Kidney epithelial cell (primary cell): ENCODE results near the gene WDR41. TPM values are rescaled to one million over a fixed set of nuclear protein-coding genes. Genes with fewer than 3 reads are reported as not detected.

Experiments
- DNase-seq: peaks from one replicate; pipeline ENCODE4 v3.0.0-alpha.2; 2010; ENCODE audit warnings: low read depth
- H3K27me3 ChIP-seq: 2 replicates; pipeline ENCODE4 v1.6.0; 2011; ENCODE audit warnings: low read length; ENCODE audit not compliant: control insufficient read depth, insufficient read depth
- H3K36me3 ChIP-seq: 2 replicates; pipeline ENCODE4 v1.5.1; 2011; ENCODE audit warnings: low read length; ENCODE audit not compliant: control insufficient read depth, insufficient read depth
- H3K4me3 ChIP-seq: 2 replicates; pipeline ENCODE4 v1.5.1; 2011; ENCODE audit warnings: low read depth, mild to moderate bottlenecking, control low read depth, low read length
- total RNA-seq: library from RNA; depleted of rRNA; stranded (reverse); fragments of >200 nt; gene quantifications from 2 replicates; pipeline ENCODE4 v1.2.3, GENCODE V29; 2015
- TF ChIP-seq, protein P1 (sequence below): IDR thresholded peaks from 2 replicates; pipeline ENCODE4 v1.5.1; 2011; ENCODE audit warnings: mild to moderate bottlenecking, moderate library complexity, low read length, control low read depth, inconsistent platforms; ENCODE audit not compliant: insufficient read depth, poor library complexity, severe bottlenecking

Gene WDR41
- total RNA-seq, 1 donor from 2014 or later: 68.6 TPM

DNA sequence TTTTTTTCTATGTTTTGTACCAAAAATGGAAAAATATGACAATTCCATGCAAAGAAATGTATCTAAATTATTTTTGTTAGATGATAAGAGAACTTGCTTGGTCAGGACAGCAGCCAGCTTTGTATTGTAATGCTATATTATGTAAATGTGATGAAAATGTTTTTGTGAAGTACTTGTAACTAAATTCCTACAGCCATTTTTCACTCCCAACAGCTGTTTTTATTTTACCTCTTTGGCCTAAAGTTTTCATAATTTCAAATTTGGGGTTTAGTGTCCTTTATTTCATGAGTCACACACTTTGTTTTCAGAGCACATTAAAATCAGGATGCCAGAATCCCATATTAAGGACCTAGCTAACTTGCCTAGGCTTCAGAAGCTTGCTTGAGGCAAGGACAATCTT lies 64.1 kb downstream of the WDR41 start:
- Histone ChIP-seq H3K4me3 (no peak overlapping the region), H3K36me3 (no peaks in the 10 kb centered on the region), H3K27me3 (no peaks in the 10 kb centered on the region)
- TF ChIP-seq, protein P1, sequence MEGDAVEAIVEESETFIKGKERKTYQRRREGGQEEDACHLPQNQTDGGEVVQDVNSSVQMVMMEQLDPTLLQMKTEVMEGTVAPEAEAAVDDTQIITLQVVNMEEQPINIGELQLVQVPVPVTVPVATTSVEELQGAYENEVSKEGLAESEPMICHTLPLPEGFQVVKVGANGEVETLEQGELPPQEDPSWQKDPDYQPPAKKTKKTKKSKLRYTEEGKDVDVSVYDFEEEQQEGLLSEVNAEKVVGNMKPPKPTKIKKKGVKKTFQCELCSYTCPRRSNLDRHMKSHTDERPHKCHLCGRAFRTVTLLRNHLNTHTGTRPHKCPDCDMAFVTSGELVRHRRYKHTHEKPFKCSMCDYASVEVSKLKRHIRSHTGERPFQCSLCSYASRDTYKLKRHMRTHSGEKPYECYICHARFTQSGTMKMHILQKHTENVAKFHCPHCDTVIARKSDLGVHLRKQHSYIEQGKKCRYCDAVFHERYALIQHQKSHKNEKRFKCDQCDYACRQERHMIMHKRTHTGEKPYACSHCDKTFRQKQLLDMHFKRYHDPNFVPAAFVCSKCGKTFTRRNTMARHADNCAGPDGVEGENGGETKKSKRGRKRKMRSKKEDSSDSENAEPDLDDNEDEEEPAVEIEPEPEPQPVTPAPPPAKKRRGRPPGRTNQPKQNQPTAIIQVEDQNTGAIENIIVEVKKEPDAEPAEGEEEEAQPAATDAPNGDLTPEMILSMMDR: no peak
- DNase-seq: no peak

DNA sequence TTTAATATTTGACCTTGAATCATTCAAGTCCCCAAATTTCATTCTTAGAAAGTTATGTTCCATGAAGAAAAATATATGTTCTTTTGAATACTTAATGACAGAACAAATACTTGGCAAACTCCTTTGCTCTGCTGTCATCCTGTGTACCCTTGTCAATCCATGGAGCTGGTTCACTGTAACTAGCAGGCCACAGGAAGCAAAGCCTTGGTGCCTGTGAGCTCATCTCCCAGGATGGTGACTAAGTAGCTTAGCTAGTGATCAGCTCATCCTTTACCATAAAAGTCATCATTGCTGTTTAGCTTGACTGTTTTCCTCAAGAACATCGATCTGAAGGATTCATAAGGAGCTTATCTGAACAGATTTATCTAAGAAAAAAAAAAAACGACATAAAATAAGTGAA lies 65.4 kb downstream of the WDR41 start:
- no peaks in the 10 kb centered on the region for H3K27me3 ChIP-seq
- no peaks in the 10 kb centered on the region for H3K36me3 ChIP-seq
- TF ChIP-seq, protein P1: no peak
- no peak for DNase-seq
- H3K4me3 ChIP-seq: no peak overlapping the region

DNA sequence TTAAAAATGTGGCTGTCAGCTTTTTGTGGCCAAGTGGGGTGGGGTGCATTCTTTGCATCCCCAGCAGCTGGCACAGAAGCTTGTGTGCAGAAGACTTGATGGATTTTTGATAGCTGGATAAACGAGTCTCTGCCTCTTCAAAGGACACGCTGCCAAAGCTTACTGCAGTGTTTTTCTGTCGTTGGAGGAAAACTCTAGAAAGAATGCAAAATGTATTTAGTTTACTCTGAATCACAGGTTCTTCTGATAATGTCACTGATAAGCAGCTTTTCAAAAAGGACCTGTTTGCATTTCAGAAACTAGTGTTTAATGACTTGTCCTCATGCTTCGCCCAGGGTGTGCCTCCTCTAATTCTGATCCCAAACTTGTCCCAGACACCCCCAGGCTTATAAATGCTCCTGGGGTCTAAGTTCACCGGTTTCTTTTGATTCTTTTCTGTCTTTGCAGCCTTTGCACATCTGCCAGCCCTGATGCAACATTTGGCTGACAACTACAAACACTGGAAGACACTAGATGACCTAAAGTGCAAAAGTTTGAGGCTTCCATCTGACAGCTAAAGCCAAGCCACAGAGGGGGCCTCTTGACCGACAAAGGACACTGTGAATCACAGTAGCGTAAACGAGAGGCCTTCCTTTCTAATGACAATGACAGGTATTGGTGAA lies 66.0 kb downstream of the WDR41 start:
- no peaks in the 10 kb centered on the region for H3K36me3 ChIP-seq
- H3K27me3 ChIP-seq: no peaks in the 10 kb centered on the region
- TF ChIP-seq, protein P1: no peak
- no peak overlapping the region for H3K4me3 ChIP-seq
- DNase-seq: no peak

DNA sequence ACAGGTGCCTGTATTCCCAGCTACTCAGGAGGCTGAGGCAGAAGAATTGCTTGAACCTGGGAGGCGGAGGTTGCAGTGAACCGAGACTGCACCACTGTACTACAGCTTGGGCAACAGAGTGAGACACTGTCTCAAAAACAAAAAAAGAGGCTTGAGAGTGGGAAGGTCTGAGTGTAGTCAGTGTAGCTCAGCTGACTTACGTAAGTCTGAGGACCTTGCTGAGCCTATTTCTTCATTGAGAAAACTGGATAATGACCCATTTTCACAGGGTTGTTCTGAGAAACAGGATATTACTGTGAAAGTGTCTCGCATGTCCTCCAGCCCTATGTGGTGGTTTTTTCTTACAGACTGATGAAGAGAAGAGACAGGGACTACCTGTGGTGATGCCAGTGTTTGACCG lies 66.7 kb downstream of the WDR41 start:
- TF ChIP-seq, protein P1: no peak
- Histone ChIP-seq H3K4me3 (no peak overlapping the region), H3K27me3 (no peaks in the 10 kb centered on the region), H3K36me3 (no peaks in the 10 kb centered on the region)
- DNase-seq: no peak

DNA sequence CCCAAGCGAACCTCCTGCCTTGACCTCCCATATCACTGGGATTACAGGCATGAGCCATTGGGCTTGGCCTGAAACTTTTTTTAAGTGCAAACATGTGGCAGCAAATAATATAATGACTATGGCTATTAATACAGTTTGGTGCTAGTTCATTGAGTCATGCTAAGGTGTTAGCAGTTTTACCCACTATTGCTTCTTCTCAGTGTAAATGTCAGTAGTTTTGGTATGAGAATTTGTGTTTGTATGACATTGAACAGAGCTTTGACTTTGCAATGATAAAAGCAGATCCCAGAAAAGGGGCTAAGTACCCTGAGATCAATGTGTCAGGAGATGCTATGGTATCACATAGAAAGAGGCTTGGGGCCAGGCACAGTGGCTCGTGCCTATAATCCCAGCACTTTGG lies 67.2 kb downstream of the WDR41 start:
- H3K27me3 ChIP-seq: no peaks in the 10 kb centered on the region
- no peak overlapping the region for H3K4me3 ChIP-seq
- no peaks in the 10 kb centered on the region for H3K36me3 ChIP-seq
- TF ChIP-seq, protein P1: no peak
- DNase-seq: no peak

DNA sequence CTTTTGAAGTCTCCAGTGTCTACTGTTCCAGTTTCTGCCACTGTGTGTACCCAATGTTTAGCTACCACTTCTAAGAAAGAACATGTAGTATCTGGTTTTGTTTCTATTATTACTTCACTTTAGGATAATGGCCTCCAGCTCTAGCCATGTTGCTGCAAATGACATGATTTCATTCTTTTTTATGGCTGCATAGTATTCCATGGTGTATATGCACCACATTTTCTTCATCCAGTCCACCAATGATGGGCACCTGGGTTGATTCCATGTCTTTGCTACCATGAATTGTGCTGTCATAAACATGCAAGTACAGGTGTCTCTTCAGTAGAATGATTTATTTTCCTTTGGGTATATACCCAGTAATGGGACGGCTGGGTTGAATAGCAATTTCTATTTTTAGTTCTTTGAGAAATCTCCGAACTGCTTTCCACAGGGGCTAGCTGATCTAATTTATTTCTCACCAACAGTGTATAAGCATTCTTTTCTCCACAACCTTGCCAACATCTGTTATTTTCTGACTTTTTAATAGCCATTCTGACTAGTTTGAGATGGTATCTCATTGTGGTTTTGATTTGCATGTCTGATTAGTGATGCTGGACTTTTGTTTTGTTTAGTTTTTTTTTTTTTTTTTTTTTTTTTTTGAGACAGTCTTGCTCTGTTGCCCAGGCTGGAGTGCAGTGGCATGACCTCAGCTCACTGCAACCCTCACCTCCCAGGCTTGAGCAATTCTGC lies 68.9 kb downstream of the WDR41 start:
- Histone ChIP-seq H3K4me3 (no peak overlapping the region), H3K36me3 (no peaks in the 10 kb centered on the region), H3K27me3 (no peaks in the 10 kb centered on the region)
- no peak for DNase-seq
- TF ChIP-seq, protein P1: no peak
